Bronchial epithelial cell (primary cell): ENCODE results near the gene ANKS1A. TPM values are rescaled to one million over a fixed set of nuclear protein-coding genes. Genes with fewer than 3 reads are reported as not detected.

Experiments used
- DNase-seq: peaks from one replicate; pipeline ENCODE4 v3.0.0-alpha.2; 2010; ENCODE audit warnings: low read depth
- FAIRE-seq: peaks from 2 replicates; lab custom pipeline; 2011; peaks lifted over from hg19 to GRCh38; lab: Jason Lieb, UNC
- H3K27me3 ChIP-seq: 2 replicates; pipeline ENCODE4 v1.5.1; 2011; ENCODE audit warnings: low read length; ENCODE audit not compliant: control insufficient read depth, insufficient read depth
- H3K36me3 ChIP-seq: 2 replicates; pipeline ENCODE4 v1.5.1; 2011; ENCODE audit warnings: low read length; ENCODE audit not compliant: control insufficient read depth, insufficient read depth
- H3K4me3 ChIP-seq: 2 replicates; pipeline ENCODE4 v1.5.1; 2011; ENCODE audit warnings: mild to moderate bottlenecking, low read depth, low read length, control low read depth
- total RNA-seq: library from RNA; depleted of rRNA; stranded (reverse); fragments of >200 nt; gene quantifications from 2 replicates; pipeline ENCODE4 v1.2.1, GENCODE V29; 2014
- TF ChIP-seq, protein P1 (sequence below): IDR thresholded peaks from 2 replicates; pipeline ENCODE4 v1.5.1; 2011; ENCODE audit warnings: mild to moderate bottlenecking, moderate library complexity, low read length, control low read depth, inconsistent platforms; ENCODE audit not compliant: insufficient read depth, severe bottlenecking

ANKS1A gene
- total RNA-seq, 1 donor from 2014 or later, result 9.5 TPM

DNA sequence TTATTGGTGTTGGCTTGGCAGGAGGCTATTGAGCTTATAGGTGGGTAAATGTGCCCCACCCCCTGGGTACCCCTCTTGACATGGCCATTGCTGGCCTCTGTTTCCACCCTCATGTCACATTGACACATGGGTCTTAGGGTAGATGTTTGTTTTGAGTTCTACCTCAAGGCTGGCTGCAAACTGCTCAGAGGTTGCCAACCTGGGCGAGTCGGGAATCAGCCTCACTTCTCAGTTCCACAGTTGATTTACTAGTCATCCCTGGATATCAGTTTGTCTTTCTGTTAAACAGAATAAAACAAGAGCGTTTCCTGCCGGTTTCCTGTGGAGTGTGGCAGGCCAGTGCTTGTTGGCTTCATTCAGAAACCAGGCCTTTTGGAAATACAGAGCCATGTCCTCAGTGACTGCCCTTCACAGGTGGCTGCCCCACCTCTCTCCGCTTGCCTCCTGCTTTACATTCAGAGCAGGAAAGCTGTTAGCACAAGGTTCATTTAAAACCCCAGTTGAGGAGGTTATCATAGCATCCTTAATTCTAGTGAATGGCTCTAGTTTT lies 146.5 kb downstream of the ANKS1A start:
- FAIRE-seq, result no peak
- Histone ChIP-seq H3K4me3 (no peak overlapping the region), H3K36me3 (no peaks in the 10 kb centered on the region), H3K27me3 (no peaks in the 10 kb centered on the region)
- TF ChIP-seq, protein P1, sequence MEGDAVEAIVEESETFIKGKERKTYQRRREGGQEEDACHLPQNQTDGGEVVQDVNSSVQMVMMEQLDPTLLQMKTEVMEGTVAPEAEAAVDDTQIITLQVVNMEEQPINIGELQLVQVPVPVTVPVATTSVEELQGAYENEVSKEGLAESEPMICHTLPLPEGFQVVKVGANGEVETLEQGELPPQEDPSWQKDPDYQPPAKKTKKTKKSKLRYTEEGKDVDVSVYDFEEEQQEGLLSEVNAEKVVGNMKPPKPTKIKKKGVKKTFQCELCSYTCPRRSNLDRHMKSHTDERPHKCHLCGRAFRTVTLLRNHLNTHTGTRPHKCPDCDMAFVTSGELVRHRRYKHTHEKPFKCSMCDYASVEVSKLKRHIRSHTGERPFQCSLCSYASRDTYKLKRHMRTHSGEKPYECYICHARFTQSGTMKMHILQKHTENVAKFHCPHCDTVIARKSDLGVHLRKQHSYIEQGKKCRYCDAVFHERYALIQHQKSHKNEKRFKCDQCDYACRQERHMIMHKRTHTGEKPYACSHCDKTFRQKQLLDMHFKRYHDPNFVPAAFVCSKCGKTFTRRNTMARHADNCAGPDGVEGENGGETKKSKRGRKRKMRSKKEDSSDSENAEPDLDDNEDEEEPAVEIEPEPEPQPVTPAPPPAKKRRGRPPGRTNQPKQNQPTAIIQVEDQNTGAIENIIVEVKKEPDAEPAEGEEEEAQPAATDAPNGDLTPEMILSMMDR, result no peak
- no peak for DNase-seq

DNA sequence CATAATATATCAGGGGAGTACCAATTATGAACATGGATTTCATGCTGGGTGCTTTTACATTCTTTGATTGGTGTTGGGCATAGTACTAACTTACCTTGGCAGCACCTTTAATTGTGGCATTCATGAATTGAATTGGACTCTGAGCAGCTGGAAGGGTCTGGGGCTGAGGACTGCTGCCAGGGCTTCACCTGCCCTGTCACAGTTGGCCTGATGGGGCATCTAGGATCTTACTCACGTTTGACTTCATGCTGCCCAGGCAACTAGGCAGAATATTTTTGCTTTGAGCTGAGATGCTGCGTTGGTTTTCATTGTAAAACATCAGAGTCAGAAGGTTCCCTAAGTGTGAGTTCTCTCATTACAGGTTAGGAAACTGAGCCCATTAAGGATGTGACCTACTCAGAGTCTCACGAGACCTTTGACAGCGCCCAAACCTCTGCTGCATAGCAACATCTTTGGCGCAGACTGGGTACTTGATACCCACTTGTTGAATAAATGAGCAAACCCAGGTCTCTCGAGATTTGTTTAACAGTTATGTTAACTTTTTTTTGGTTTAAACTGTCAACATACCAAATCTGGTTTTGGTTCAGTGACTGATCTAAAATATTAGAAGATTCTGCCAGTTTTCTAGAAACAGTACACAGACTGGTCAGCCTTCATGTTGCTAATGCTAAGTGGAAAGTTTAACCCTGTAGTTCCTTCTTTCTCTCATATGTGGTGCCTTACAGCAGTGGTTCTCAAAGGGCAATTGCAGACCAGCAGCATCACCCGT lies 147.2 kb downstream of the ANKS1A start:
- no peaks in the 10 kb centered on the region for H3K36me3 ChIP-seq
- FAIRE-seq, result no peak
- no peaks in the 10 kb centered on the region for H3K27me3 ChIP-seq
- DNase-seq, result no peak
- H3K4me3 ChIP-seq, result no peak overlapping the region
- TF ChIP-seq, protein P1, result no peak

DNA sequence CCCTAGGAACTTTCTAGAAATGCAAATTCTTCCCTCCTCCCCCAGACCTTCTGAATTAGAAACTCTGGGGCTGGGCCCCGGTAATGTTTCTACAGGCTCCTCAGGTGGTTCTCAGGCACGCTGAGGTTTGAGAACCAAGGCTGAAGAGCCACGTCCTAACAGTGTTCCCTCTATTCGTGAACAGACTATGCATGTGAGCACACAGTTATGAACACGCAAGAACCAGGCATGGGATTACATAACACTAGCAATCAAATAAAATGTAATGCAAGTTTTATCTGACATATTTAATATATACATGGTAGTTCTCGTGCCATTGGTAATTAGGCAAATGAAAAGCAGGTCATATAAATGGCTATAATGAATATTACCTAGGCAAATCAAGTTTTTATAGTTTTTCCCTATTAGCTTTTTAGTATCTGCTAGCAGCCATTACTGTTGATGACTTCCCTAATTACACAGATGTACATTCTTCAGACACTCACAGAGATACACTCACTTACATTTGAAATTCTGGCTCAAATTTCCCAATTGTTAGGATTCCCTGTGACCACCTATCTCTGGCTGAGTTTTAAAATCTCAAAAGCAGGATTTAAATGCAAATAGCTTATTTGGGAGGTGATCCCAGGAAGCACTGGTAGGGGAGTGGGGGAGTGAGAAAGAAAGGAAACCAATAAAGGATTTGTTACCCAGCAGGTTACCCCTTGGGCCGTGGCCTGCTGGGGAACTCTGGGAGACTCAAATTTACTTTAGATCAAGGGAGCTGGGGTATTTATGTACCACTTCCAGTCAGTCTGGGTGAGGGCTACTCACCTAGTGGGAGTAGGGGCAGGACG lies 148.0 kb downstream of the ANKS1A start:
- DNase-seq, result no peak
- FAIRE-seq, result no peak
- TF ChIP-seq, protein P1, result no peak

DNA sequence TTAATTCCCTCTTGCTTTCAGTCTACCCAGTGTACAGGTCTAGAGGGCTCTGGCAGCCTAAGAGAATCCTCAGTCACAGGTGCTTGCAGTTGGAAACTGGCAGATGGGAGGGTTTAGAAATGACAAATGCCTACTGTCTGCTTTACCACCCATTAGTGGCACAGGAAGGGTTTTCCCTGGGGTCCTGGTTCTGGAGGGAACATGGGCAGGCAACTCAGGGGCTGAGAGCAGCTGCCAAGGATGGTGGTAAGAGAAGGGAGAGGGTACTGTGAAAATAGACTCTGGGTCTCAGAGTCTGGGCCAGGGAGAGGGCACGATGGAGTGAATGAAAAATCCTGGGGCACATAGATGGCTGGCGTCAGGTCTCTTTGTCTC lies 148.6 kb downstream of the ANKS1A start:
- FAIRE-seq (no peak), DNase-seq (no peak)
- Histone ChIP-seq H3K36me3 (peaks cover 2% of the 10 kb centered on the region), H3K4me3 (no peak overlapping the region), H3K27me3 (no peaks in the 10 kb centered on the region)
- TF ChIP-seq, protein P1, result no peak

More for the DNA sequence above, 148.0 kb downstream of the ANKS1A start:
- H3K36me3 ChIP-seq, result peaks cover 2% of the 10 kb centered on the region
- no peak overlapping the region for H3K4me3 ChIP-seq
- H3K27me3 ChIP-seq, result no peaks in the 10 kb centered on the region

DNA sequence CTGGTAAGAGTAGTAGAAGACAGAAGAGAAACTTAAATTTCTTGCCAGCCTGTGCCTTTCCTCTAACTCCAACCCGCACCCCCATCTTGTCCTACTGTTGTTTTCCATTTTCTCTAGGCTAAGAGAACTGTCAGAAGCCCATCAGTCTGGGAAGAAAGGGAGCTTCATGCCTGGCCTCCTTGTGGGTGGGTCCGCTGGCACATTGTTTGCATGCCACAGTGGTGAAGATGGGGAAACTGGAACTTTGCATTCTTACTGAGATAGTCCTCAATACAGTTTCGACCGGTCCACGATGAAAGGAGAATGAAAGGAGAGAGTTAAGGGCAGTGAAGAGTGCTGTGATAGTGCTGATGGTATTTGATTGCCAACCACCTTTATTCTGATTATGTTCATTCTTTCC lies 149.0 kb downstream of the ANKS1A start:
- no peak for FAIRE-seq
- TF ChIP-seq, protein P1, result no peak
- Histone ChIP-seq H3K27me3 (no peaks in the 10 kb centered on the region), H3K36me3 (peaks cover 2% of the 10 kb centered on the region), H3K4me3 (no peak overlapping the region)
- DNase-seq, result no peak
